HEK293 (cell line): ENCODE data around the gene TBCK.

Source experiments
- CTCF ChIP-seq: fragments of 450-650 bp; formaldehyde crosslinking; IDR thresholded peaks from 2 replicates; pipeline ENCODE4 v1.5.1; 2016; ENCODE audit warnings: missing biosample characterization, missing genetic modification characterization
- FEZF1 ChIP-seq: fragments of 450-650 bp; formaldehyde crosslinking; IDR thresholded peaks from 2 replicates; pipeline ENCODE4 v1.5.1; 2016; ENCODE audit warnings: missing biosample characterization, missing genetic modification characterization
- HOXD13 ChIP-seq: sonication (generic); formaldehyde crosslinking; IDR thresholded peaks from 2 replicates; pipeline ENCODE4 v1.8.0; 2022; ENCODE audit warnings: missing genetic modification reagents, borderline replicate concordance
- REST ChIP-seq: fragments of 450-650 bp; formaldehyde crosslinking; IDR thresholded peaks from 2 replicates; pipeline ENCODE4 v1.5.1; 2016; ENCODE audit warnings: missing biosample characterization, missing genetic modification characterization
- SALL2 ChIP-seq: fragments of 450-650 bp; formaldehyde crosslinking; IDR thresholded peaks from 2 replicates; pipeline ENCODE4 v1.5.0; 2017; ENCODE audit warnings: missing biosample characterization, mild to moderate bottlenecking, missing genetic modification characterization, borderline replicate concordance
- ZBTB1 ChIP-seq: fragments of 450-650 bp; formaldehyde crosslinking; IDR thresholded peaks from 2 replicates; pipeline ENCODE4 v1.5.1; 2016; ENCODE audit warnings: missing biosample characterization, missing genetic modification characterization
- ZBTB20 ChIP-seq: fragments of 450-650 bp; formaldehyde crosslinking; IDR thresholded peaks from 2 replicates; pipeline ENCODE4 v1.5.1; 2016; ENCODE audit warnings: missing biosample characterization, missing genetic modification characterization
- ZNF10 ChIP-seq: fragments of 450-650 bp; formaldehyde crosslinking; IDR thresholded peaks from 2 replicates; pipeline ENCODE4 v1.5.1; 2017; ENCODE audit warnings: missing biosample characterization, missing genetic modification characterization
- ZNF324 ChIP-seq: fragments of 450-650 bp; formaldehyde crosslinking; IDR thresholded peaks from 2 replicates; pipeline ENCODE4 v1.5.1; 2016; ENCODE audit warnings: missing biosample characterization, missing genetic modification characterization
- ZNF561 ChIP-seq: fragments of 450-650 bp; IDR thresholded peaks from 2 replicates; pipeline ENCODE4 v1.5.1; 2018; ENCODE audit warnings: missing biosample characterization, missing genetic modification characterization, borderline replicate concordance
- ZNF624 ChIP-seq: fragments of 450-650 bp; formaldehyde crosslinking; IDR thresholded peaks from 2 replicates; pipeline ENCODE4 v1.5.1; 2017; ENCODE audit warnings: missing biosample characterization, missing genetic modification characterization
- ZNF639 ChIP-seq: fragments of 450-650 bp; formaldehyde crosslinking; IDR thresholded peaks from 2 replicates; pipeline ENCODE4 v1.5.1; 2016; ENCODE audit warnings: missing biosample characterization, missing genetic modification characterization
- ZNF660 ChIP-seq: fragments of 450-650 bp; IDR thresholded peaks from 2 replicates; pipeline ENCODE4 v1.5.1; 2018; ENCODE audit warnings: missing biosample characterization, mild to moderate bottlenecking, missing genetic modification characterization

GRCh38 chr4:106116025-106116424 is 200.0 kb downstream of the TBCK start:
- no peak for TF ChIP-seq CTCF (tag by site-specific recombination)
- no peak for TF ChIP-seq ZNF10 (tag by site-specific recombination)
- TF ChIP-seq ZNF561, result no peak
- no peak for TF ChIP-seq ZNF660 (tag by site-specific recombination)
- TF ChIP-seq ZNF639 (tag by site-specific recombination), result no peak
- no peak for TF ChIP-seq ZBTB1
- TF ChIP-seq REST (tag by site-specific recombination), result no peak
- no peak for TF ChIP-seq FEZF1 (tag by site-specific recombination)
- TF ChIP-seq SALL2 (tag by site-specific recombination), result no peak
- TF ChIP-seq ZNF324 (tag by site-specific recombination), result no peak
- no peak for TF ChIP-seq ZBTB20 (tag by site-specific recombination)
- TF ChIP-seq HOXD13, result no peak
- TF ChIP-seq ZNF624 (tag by site-specific recombination), result no peak
